Omental fat pad (tissue), 4 donors: ENCODE measurements around the gene MMP2. TPM values are rescaled to one million over a fixed set of nuclear protein-coding genes. Genes with fewer than 3 reads are reported as not detected.
A peak's percentile ranks its signal among the peaks of the same experiment; 100 is the strongest.

Experiments
- ATAC-seq: fragments of 150-250 bp; one replicate; pipeline ENCODE4 v1.9.1; 2016; ENCODE audit warnings: mild to moderate bottlenecking, moderate library complexity; ENCODE audit not compliant: low FRiP score
- DNase-seq: peaks from one replicate; pipeline ENCODE4 v3.0.0-alpha.2; 2019; ENCODE audit warnings: low spot score
- total RNA-seq, 4 donors: library from RNA; depleted of rRNA; stranded (reverse); fragments of >200 nt; gene quantifications; one replicate each; pipeline ENCODE4 v1.1.0, GENCODE V29; 2016
- TF ChIP-seq, protein P1 (sequence below), 3 donors: fragments of 450-650 bp; IDR thresholded peaks; one replicate each; pipeline ENCODE4 v1.5.1; 2016 to 2017; ENCODE audit warnings: antibody characterized with exemption in 3 of 3, mild to moderate bottlenecking in 3 of 3, moderate library complexity in 2 of 3

Gene MMP2
- total RNA-seq, 4 donors from 2014 or later: 217 to 549 (median 381) TPM

DNA sequence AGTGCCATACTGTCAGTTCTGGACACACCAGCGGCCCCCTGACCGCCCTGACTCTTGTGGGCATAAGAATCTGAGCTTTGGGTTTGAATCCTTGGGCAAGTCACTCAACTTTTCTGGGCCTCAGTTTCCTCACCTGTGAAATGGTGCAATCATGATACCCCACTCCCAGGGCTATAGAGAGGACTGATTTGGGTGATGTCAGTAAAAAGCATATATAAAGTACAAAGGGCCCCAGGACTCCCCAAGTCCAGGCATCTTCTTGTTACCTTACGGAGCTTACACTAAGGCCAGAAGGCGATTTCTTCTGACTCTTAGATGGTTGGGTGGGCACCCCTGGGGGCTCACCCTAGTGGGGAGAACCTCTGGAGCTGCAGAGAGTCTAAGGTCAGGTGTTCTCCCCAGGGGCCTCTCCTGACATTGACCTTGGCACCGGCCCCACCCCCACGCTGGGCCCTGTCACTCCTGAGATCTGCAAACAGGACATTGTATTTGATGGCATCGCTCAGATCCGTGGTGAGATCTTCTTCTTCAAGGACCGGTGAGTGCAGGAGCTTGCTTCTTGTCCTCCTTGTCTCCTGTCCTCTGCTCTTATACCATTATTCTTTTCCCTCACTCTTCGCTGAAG is 13.9 kb downstream of the MMP2 start:
- TF ChIP-seq, protein P1, sequence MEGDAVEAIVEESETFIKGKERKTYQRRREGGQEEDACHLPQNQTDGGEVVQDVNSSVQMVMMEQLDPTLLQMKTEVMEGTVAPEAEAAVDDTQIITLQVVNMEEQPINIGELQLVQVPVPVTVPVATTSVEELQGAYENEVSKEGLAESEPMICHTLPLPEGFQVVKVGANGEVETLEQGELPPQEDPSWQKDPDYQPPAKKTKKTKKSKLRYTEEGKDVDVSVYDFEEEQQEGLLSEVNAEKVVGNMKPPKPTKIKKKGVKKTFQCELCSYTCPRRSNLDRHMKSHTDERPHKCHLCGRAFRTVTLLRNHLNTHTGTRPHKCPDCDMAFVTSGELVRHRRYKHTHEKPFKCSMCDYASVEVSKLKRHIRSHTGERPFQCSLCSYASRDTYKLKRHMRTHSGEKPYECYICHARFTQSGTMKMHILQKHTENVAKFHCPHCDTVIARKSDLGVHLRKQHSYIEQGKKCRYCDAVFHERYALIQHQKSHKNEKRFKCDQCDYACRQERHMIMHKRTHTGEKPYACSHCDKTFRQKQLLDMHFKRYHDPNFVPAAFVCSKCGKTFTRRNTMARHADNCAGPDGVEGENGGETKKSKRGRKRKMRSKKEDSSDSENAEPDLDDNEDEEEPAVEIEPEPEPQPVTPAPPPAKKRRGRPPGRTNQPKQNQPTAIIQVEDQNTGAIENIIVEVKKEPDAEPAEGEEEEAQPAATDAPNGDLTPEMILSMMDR (IDR thresholded peaks at IDR 0.05): no peak
- DNase-seq (no peak), ATAC-seq (no peak)

DNA sequence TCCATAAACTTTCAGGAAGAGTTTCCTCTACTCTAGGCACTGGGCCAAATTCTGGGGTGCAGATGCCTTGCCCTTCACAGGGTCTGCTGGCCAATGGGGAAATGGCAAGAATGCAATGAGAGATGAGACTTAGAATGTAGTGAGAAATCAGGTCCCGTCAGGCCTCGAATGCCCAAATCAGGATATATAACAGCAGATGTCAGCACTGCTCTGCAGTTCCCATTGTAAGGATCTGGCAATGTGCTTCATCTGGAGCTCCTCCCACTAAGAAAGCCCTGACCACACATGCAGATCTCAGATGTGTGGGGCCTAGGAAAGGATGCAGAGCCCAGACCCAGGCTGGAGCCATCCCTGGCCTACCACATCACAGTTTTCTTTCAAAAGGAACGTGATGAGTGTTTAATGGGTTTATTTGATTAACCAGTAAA is 16.0 kb downstream of the MMP2 start:
- ATAC-seq: peak; percentile 59
- no peak for DNase-seq
- TF ChIP-seq, protein P1 (IDR thresholded peaks at IDR 0.05): no peak

DNA sequence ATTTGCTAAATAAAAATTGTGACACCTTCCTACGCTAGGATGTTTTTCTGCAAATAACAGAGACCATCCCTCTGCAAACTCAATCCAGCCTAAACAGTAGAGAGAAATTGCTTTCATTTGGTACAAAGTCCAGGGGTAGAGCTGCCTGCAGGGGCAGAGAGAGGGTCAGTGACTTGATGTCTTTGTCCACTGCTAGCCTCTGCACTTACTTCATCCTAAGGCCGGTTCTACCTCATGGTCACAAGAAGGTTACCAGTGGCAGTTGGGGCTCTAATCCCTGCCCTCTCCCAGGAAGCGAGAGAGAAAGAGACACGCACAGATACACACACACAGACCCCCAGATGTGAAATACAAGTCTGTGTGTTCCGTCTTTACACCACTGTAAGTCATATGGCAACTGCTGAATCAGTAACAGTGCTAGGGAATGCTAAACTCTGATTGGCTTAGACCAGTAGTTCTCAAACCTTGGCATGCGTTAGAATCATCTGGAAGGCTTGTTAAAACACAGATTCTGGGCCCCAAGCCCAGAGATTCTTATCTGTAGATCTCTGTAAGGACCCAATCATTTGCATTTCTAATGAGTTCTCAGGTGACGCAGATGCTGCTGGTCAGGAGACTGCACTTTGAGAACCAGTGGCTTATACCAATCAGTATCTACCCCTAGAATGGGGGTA is 16.8 kb downstream of the MMP2 start:
- TF ChIP-seq, protein P1 (IDR thresholded peaks at IDR 0.05): no peak
- no peak for DNase-seq
- ATAC-seq: no peak

DNA sequence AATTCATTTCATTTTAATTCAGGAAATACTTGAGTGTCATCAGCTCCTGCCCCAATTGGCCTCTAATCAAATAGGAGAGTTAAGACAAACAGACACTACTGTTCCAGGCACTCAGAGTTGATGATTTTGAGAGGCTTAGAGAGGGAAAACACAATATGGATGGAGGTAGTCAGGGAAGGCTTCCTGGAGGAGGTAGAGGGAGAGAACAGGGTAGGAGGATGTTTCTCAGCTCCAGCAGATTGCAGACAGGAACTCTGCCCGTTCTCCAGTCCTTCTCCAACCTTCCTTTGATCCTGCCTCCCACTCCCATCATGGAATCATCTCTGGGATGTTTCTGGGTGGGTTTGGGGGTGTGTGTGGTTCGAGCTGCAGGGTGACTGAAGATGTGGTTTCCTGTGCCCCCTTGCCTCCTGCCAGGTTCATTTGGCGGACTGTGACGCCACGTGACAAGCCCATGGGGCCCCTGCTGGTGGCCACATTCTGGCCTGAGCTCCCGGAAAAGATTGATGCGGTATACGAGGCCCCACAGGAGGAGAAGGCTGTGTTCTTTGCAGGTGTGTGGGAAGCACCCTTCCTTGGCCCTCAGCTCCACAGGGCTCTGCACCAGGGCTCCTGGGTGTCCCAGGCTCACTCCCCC is 17.6 kb downstream of the MMP2 start:
- ATAC-seq: no peak
- DNase-seq: no peak
- TF ChIP-seq, protein P1 (IDR thresholded peaks at IDR 0.05): no peak

DNA sequence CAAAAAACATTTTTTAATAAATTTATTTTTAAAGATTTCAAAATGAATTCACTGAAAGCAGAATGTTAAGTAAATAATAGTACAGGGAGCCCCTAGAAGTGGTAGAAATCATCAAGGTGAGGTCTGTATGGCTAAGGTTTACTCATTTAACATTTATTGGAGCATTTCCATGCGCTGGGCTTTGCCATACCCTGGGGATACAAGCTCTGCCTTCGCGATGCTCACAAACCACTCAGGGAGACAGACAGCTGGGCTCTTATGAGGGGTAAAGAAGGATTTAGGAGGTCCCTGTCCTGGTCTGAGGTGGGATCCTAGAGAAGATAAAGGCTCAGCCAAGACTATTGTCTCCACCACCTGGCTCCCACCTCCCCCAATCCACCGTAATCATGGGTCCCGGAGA is 18.6 kb downstream of the MMP2 start:
- no peak for DNase-seq
- TF ChIP-seq, protein P1 (IDR thresholded peaks at IDR 0.05): no peak
- no peak for ATAC-seq

DNA sequence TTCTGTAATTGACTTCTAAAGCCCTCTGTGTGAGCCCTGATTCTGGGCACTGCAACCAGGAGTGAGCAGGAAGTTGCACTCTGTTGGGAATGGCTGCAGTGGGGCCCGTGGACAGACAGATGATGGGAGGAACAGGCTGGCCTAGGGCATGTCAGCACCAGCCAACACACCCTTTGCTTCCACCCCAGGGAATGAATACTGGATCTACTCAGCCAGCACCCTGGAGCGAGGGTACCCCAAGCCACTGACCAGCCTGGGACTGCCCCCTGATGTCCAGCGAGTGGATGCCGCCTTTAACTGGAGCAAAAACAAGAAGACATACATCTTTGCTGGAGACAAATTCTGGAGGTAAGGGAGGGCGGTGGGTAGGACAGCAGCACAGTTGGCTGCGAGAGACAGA is 19.1 kb downstream of the MMP2 start:
- ATAC-seq: no peak
- no peak for DNase-seq
- TF ChIP-seq, protein P1 (IDR thresholded peaks at IDR 0.05): no peak
